GM19351 (cell line): Measurements from ENCODE around the gene TENM4.
"Not testable (repeated sequence)": the region's sequence is repeated elsewhere in the genome, so short reads cannot be mapped to it uniquely, and the experiment has no call there.

Experiments used
- ATAC-seq: cut with Tn5 transposase; IDR thresholded peaks from one replicate; pipeline ENCODE4 v1.9.1; 2021; ENCODE audit warnings: mild to moderate bottlenecking, moderate library complexity; ENCODE audit not compliant: unreplicated experiment

The TENM4 gene

GRCh38 chr11:78834886-78835285 is 605.9 kb downstream of the TENM4 start:
- ATAC-seq: no peak

- no peak for ATAC-seq
These were observed 607.6 kb downstream of the TENM4 start for GRCh38 chr11:78833237-78833636.

GRCh38 chr11:78832226-78832947 is 608.4 kb downstream of the TENM4 start:
- no peak for ATAC-seq

DNA sequence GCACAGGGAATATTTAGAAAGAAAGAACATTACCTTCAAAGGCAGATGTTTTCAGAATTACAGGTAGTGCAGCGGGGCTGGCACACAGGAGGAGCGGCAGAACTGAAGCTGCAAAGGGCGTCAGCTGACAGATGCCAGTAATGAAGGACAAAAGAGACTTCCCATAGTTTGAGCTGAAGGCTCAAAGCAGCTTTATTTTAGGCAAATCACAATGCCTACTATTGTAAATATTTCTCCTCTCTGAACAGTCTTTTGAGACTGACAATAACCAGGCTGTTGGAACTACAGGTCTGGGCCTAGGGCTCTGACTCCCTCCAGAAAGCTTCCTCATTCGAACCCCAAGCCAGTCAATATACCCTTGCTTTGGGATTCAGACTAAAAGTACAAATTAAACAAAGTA is 609.3 kb downstream of the TENM4 start:
- ATAC-seq: no peak

DNA sequence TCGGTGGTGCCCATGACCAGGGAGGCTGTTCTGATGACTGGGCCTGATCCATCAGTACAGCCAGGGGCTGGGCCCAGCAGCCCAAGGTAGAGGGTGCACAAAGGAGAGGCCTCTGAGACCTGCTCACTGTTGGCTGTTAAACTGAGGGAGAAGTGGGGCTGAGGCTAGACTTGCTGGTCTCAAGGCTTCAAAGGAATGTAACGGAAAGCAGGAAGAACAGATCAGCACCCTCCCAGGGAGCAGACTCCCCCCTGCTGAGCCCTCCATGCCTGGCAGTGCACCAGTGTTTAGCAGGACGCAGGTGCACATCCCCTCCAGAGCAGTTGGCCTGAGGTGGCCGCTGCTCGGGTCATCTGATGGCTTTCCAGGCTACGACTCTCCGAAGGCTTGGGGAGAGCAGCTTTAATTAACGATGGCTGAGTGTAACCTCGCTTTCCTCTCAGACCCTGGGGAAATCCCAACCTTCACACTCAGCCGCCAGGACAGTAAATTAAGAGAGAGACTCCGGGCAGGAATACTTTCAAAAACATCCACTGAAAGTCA is 610.5 kb downstream of the TENM4 start:
- ATAC-seq: no peak

- ATAC-seq: no peak
These were observed 611.7 kb downstream of the TENM4 start for GRCh38 chr11:78829146-78829545.

DNA sequence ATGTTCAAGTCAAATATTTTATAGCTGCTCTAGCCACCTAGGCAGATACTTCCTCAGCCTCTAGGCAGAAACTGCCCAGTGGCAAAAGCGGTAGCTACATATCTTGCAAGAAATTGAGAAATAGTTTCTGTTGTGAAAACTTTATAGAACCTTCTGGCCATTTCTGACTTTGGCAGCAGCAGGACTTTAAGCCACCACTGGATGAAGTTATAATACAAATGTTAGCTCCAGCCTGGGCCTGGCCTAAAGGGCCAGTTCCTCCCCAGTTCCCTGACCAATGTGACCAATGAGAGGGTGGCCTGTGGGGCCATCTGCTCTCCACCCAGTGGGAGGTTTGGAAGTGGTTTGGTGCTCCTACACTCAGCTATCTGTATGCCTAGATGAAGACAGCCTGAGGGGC is 612.2 kb downstream of the TENM4 start:
- ATAC-seq: no peak

DNA sequence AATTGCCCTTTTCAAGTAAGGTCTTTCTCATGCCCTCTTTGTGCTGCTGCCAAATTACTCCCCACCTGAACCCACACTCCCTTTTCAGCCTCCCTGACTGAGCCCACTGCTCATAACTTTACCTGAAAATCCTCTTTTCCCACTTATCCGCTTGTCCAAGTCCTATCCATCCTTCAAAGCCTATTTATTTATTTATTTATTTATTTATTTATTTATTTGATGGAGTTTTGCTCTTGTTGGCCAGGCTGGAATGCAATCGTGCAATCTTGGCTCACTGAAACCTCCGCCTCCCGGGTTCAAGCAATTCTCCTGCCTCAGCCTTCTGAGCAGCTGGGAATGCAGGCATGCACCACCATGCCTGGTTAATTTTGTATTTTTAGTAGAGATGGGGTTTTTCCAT is 613.5 kb downstream of the TENM4 start:
- ATAC-seq: not testable (repeated sequence)

DNA sequence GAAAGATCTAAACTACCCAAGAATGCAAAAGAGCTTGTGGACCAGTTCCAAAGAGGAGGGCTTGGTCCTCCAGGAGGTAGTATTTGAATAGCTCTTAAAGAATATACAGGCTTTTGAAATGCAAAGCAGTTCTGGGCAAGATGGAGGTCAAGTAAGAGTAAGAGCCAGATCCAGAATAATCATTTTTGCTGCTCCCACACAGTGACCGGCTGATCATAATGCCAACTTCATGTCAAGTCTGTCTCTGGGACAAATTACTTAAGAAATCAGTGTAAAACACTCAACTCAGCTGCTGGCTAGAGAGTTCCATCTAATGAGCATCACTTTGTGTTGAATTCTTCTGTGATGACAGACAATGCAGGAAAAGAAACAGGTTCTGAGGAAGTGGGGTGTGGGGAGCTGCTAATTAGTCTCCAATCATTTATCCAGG is 615.2 kb downstream of the TENM4 start:
- ATAC-seq: no peak

DNA sequence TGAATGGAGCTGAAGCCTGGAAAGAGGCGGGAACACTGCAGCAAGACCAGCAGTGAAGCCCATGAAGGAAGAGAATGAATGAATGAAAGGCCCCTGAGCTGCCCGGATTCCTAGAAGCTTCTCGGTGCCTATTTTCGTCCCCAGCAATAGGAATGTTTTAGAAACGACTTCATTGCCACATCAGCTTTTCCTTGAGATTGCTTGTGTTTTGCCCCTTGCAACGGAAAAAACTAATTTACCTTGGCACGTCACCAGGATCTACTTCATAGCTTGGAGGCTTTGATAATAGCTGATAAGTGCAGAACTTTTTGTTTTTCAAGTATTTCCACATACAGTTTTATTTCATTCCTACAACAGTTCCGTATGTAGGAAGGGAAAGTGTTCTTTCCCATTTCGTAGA is 617.2 kb downstream of the TENM4 start:
- no peak for ATAC-seq

DNA sequence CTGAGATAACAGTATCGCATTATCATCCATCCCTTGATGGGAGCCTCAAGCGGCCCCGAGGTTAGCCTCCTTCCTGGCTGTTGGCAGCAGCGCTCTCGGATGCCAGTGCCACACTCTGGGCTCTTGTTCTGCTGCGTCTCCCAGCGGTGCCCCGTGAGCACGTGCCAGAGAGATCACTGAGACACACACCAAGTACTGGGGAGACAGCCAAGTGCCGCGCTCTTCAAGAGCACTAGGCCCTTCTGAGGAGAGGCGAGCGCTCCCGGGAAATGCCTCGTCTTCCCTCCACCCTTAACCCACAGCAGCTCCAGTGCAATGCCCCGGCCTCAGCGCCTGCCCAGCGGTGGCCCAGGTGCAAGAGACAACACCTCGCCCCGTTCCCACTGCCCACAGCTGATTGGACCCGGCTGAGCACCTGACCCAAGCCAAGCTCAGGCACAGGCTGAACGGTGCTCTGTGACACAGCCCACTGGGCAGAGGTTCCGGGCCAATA is 617.9 kb downstream of the TENM4 start:
- no peak for ATAC-seq

DNA sequence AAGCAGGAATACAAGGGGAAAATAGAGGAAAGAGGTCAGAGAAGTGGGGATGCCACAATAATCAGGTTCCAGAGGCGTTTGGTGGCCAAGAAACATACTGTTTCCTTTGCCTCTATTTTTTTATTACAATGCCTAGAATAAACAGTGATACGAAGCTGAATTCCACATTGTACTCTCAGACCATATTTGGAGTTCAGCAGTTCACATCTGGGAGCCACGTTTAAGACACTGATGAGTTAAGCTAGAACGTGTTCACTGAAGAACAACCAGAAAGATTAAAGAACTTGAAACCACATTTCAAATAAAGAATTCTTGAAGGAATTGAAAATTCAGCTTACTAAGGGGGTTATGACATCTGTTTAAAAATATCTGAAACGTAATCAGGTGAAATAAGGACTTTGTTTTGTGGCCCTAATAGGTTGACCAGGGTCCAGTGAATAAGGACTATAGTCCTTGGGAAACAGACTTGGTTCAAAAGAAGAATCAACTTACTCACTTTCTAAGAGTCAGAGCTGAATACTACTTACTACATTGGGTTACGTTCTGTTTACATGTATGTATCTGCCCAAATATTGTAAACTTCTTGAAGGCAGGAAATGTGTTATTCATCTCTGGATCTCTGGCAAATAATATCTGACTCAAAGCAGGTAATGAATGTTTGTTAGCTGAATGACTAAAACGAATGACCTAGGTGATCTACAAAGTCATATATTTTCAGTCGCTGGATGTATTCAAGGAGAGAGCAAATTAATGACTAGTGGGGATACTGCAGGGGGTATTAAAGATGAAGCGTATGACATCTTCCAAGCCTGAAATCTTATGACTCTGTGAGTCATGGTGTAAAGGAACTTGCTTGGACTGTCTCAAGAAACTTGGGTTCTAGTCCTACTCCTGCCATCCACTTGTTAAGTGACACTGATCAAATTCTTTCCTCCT is 619.2 kb downstream of the TENM4 start:
- ATAC-seq: no peak

GRCh38 chr11:78820741-78821140 is 620.1 kb downstream of the TENM4 start:
- ATAC-seq: no peak

DNA sequence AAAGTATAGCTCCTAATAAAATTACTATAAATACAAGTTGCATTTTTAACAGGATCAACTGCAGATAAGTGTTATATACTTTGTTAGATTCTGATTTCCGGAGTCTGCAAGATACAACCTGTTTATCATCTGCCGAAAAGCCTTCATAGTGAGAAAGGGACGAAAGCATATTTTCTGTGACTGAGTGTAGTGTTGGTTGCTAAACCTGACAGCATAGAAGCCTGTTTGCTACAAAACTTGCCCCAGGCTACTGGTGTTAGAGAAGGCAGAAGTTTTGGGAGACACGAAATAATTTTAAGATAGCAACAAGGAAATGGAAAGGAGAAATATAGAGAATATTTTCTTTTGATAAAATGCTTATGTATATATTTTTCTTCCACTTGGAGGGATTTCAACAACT is 622.6 kb downstream of the TENM4 start:
- no peak for ATAC-seq

- no peak for ATAC-seq
These were observed 625.0 kb downstream of the TENM4 start for GRCh38 chr11:78815831-78816230.

DNA sequence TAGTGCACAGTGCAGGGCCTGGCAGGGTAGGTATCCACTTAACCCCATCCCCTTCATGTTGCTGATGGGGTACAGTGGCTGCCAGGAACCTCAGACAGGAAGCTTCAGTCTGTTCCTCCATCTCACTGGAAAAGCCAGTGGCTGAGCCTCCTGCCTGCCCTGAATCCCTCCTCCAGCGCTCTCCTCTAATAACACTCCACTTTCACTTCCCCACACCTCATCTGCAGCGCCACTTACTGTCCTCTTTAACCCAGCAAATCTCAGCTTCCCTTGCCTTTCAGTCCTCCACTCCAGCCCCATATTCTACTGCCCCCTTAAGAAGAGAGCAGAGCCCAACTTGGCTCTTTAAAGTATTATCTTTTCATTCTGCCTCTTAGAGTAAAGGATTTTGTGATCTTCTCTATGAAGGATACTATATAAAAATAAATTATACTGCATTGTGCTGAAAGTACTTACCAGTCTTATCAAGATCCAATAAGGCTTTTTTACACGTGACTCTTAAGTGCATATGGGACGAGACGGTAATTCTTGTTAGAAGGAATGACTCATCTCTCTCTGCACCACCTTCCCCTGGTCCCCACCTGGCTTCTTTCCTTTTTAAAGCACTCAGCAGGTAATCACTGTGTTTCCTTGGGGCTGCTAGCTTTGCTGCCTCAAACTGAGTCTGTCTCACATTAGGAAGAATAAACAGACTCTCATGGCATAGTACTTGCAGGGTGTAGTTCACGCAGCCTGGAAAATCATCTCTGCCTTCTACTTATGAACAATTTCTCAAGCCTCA is 628.1 kb downstream of the TENM4 start:
- ATAC-seq: no peak

DNA sequence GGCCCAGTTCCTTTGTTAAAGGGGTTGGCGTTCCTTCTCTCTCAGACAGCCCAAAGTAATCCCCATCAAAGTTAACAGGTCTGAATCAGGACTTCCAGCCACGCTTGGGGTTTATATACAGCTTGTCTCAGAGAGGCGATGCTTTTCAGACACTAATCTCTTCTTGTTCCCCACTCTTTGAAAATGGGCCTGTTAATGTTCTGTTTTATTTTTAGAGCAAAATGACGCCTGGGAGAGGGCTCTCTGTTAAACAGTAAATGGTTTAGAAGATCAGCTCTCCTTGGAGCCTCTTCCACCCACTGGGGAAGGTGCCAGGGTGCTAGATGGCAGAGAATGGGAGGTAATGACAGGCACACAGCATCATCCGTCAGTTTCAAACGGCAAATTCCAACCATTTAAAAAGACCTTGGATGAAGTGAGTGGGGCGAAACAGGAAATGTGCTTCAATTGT is 630.2 kb downstream of the TENM4 start:
- ATAC-seq: no peak

- no peak for ATAC-seq
These were observed 630.8 kb downstream of the TENM4 start for GRCh38 chr11:78809931-78810541.

DNA sequence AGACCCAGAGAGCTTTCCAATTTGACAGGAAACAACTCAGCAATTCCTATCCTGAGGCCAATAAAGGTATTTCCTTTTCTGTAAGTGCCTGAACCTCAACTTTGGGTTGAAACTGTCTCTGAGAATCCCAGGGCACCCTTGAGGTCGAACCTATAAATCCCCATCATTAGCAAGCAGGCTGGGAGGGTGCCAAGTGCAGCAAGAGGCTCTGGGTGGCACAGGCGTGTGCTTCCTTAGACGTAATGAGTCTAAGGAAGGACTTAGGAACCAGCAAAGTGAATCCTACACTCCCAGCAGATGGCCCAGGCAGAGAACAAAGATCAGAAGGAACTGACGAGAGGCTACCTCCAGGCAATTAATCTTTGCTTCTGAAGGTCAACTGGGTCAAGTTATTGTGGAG is 631.9 kb downstream of the TENM4 start:
- no peak for ATAC-seq

- ATAC-seq: no peak
These were observed 633.5 kb downstream of the TENM4 start for GRCh38 chr11:78807351-78807750.
